ENCODE data around the gene OTOP2.
A peak's percentile ranks its signal among the peaks of the same experiment; 100 is the strongest.

Gene OTOP2, protein sequence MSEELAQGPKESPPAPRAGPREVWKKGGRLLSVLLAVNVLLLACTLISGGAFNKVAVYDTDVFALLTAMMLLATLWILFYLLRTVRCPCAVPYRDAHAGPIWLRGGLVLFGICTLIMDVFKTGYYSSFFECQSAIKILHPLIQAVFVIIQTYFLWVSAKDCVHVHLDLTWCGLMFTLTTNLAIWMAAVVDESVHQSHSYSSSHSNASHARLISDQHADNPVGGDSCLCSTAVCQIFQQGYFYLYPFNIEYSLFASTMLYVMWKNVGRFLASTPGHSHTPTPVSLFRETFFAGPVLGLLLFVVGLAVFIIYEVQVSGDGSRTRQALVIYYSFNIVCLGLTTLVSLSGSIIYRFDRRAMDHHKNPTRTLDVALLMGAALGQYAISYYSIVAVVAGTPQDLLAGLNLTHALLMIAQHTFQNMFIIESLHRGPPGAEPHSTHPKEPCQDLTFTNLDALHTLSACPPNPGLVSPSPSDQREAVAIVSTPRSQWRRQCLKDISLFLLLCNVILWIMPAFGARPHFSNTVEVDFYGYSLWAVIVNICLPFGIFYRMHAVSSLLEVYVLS
- 0 reads per million in 2 donors for total RNA-seq

DNA sequence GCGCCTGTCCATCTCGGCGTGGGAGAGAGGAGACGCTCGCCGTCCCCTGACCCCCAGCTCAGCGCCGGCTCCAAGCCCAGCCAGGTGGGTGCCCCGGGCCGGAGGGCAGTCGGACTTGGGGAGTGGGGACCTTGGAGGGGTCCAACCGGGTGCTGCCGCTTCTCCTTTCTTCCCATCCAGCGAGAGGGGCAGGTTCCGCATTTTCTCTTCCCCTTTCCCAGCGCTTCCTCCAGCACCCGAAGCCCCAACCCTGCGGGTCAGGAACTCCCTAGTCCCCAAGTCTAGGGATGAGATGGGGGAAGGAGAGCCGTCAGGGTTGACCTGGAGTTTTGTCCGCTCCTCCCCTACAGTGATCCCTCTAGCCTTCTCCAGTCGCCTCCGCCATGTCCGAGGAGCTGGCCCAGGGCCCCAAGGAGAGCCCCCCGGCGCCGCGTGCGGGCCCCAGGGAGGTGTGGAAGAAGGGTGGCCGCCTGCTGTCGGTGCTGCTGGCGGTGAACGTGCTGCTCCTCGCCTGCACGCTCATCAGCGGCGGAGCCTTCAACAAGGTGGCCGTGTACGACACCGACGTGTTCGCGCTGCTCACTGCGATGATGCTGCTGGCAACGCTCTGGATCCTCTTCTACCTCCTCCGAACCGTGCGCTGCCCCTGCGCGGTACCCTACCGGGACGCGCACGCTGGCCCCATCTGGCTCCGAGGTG is at the start of gene OTOP2:
Gene OTOP2 (plus strand): TSS at position 24 of the 699 bp plus-strand sequence. CDS start 360 bp downstream, at position 384.
- peak in 1 of 5 experiments; percentile 29 for DNase-seq

DNA sequence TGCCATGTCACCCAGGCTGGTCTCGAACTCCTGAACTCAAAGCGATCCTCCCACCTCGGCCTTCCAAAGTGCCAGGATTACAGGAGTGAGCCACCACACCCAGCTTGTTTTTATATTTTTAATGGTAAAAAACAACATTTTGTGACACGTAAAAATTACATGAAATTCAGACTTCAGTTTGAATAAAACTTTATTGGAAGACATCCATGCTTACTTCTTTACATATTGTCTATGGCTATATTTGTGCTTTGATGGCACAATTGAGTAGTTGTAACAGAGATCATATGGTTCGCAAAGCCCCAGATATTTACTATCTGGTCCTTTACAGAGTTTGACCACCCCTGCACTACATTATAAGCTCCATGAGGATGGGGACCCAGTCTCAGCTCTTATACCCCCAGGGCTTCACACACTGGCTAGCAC is 49.4 kb upstream of the OTOP2 start:
- no peak for DNase-seq

DNA sequence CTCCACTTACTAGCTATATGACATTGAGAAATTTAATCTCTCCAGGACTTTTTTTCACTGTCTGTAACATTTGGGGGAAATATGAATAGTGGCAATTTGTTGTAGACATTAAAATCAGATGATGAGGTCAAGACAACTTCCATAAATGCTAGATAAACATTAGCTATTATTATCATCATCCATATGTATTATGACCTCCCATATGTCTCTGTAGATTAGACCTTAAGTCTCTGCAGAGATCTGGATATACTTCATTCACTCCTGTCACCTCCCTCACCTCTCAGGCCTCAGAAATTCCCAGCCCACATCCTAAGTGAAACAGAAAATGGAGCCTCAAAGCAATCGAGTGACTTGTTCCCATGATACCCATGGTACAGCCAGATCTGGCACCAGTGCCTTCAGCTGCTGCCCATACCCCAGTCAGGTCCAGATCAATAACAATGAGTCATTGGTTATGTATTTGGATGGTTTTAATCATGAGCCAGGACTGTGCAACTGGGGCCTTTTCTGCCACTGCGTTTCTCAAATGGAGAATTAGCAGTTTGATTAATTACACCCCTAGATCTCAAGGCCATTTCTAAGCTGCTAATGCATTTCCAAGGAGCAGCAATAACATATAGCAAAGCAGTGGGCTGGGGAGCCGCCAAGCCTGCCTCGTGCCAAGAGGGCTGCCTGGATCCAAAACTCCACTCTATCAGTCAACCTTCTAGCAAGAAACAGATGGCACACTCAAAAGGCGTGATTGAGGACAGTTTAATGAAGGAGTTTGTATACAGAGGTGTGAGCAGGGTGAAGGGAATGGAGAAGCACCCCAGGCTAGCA is 48.7 kb upstream of the OTOP2 start:
- DNase-seq: no peak

DNA sequence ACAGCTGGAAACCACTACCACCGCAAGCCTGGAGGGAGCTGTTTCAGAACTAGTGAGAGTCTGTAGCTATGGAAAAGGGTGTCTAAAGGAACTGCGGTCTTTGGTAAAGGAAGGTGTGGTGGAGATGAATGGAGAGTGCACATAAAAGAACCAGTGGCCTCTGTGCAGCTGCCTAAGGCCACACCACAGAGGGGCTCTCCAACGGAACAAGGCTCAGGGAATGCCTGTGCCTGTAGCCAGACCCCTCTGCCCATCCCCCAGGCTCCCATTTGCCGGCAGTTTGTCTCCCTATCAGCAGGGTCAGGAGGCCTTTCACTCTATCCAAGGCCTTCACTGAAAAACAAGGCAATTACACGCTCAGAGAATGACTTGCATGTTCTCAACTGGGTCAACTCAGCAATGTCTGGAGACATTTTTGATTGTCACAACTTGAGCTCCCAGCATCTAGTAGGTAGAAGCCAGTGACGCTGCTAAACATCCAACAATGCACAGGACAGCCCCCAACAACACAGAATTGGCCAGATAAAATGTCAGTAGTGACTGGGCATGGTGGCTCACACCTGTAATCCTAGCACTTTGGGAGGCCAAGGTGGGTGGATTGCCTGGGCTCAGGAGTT is 48.0 kb upstream of the OTOP2 start:
- no peak for DNase-seq

DNA sequence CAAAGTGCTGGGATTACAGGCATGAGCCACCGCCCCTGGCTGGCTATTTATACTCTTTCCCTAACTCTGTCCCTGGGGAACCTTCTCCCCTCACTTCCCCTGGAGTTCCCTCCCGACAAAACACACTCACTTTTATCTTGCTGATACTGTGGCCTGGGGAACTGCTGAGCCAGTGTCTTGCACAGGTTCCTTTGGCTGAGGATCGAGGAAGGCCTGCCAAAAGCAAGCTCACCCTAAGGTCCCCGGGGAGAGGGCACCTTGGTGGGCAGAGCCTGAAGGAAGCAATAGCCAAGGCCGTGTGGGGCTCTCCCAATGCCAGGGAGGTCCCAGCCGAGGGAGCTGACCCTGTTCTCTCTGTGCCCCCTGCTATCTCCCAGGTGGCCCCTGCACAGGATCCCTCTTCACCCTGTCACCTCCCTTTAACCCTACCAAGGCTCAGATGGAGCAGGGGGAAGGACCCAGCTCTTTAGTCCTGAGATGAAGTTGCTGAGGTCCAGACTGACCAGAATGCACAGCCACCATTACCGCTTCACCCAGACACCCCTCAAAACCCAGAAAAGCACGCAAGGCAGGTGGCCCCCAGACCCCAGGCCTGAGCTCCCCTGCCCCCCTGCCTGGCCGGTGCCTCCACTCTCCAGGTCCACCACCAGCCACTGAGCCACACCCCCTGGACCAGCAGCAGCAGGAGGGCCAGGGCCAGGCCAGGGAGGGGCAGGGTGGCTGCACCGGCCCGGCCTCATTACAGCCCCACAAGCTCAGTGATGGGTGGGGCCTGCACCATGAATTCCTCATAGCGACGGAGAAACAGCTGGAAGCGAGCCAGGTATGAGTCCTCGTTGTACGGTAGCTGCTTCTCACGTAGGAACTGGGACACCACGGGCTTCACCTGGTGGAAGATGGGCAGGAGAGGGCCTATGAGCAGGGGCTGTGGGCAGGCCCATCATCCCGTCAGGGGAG is 46.2 kb upstream of the OTOP2 start:
- DNase-seq: no peak

DNA sequence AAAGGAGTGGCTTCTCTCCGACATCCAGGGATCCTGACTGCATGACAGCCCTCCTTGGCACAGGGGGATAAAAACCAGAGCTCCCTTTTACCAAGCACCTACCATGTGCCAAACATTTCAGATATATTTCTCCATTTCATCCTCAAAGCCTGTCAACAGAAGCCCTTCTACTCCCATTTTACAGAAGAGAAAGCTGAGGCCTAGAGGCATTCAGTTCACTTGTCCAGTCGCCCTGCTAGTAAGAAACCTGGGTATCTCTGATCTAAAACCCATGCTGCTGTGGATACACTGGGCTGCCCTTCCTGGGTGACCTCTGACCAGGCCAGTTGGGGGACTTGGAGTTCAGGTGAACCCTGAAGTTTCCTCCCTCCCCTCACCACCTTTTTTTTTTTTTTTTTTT is 45.4 kb upstream of the OTOP2 start:
- no peak for DNase-seq

DNA sequence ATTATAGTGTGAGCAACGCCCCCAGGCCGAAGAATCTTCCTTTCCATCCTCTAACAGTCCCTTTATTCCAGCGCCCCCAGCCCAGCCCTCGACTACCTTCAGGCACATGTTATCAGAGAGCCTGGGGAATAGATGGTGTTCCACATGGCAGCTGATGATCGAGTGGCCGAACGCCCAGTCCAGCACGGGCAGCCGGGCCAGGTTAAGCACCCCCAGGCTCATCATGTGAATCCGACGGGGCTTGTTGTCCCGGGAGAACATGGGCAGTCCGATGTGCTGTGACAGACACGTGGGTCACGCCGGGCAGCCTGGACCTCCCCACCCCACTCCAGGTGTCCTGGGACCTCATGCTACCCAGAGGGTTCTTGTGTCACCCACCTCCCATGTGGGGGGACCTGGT is 44.8 kb upstream of the OTOP2 start:
- DNase-seq: no peak

DNA sequence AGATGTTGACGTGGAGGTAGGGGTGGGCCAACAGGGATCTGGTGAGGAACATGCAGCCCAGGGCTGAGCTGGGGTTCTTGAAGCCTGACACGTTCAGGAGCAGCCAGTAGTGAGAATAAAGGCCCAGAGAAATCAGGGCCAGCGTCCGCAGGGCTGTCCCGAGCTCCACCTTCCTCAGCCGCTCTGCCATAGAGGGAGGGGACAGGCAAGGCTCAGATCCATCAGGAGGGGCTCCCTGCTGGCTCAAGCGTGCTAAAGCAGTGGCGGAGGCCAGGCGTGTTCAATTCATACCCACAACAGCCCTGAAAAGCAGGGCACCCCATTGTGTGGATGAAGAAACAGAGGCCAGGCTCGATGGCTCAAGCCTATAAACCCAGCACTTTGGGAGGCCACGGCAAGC is 43.0 kb upstream of the OTOP2 start:
- DNase-seq: no peak

DNA sequence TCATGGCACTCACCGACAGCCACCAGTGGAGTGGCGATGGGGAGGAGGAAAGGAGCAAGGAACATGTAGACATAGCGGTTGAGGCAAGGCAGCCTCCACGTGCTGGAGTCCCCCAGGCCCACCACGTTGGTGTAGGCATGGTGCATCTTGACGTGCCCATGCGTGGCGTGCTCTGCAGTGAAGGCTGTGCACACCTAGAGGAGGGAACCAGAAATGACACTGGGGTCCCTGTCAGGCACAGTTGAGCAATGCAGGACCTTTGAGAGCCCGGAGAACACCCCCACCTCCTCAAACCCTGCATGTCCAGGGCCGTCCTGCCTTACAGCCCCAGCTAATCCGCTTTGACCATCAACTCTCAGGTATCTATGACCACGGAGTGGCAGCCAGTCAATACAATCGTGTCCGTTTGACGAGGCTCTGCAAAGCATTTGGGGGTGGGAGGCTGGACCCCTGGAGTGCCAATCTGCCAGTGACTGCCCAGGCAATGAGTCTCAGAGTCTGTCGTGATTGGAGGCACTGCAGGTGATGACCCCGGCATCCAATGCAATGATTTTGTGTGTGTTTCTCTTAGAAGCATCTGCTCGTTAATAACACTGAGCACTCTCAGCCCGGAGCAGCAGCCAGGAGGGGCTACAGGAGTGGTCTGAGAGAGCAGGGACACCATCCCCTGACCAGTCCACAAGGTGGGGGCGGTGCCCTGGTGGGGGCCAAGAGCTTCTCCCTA is 41.4 kb upstream of the OTOP2 start:
- DNase-seq: no peak

DNA sequence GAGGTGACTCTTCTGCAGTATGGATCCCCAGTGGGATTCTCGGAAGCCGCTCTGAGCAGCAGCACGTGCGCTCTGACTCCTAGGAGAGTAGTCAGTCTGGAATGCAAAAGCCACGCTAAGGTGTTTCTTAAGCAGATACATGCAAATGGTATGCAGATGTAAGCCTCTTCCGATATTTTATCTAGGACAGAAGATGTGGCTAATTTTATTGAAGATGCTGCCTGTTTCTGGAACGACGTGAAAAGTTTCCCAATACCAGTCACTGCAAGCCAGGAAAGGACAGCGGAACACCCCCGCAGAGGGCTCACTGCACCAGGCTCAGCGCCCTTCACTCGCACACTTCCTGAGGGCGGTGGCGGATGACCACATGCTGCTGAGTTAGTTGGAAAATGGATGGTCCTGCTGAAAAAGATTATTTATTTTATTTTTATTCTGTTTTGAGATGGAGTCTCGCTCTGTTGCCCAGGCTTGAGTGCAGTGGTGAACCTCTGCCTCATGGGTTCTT is 40.8 kb upstream of the OTOP2 start:
- no peak for DNase-seq

DNA sequence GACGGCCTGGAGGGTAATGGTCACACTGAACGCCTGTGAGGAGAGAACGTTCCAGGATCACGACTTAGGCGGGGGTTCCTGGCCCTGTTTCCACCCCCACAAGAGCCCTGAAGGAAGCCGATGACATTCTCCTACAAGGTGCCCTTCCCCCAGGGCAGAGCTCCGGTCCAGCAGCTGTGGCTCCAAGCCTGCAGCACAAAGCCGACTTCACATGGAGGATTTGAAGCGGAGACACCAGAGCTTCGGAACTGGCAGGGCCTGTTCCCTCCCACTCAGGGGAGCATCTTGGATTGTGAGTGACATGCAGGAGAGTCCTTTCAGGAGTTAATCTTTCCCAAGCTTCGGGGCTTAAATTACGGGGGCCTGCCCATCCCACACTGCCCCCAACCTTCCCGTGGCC is 35.6 kb upstream of the OTOP2 start:
- no peak for DNase-seq

DNA sequence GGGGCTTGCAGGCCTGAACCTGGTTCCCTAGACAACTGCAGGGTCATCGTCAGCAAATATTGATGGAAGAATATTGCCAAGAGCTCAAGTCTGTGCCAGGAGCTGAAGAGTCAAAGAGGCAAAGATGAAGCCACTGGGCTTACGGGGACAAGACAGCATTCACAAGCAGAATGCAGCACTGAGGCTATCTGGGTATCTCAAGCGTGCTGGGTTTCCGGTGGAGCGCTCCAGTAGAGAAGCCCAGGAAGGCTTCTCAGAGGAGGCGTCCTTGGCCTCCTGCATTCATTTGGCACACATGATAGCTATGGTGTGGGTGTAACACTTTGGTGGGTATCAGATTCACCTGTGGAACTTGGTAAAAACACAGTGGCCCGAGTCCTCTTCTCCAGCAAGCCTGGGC is 33.5 kb upstream of the OTOP2 start:
- no peak for DNase-seq

DNA sequence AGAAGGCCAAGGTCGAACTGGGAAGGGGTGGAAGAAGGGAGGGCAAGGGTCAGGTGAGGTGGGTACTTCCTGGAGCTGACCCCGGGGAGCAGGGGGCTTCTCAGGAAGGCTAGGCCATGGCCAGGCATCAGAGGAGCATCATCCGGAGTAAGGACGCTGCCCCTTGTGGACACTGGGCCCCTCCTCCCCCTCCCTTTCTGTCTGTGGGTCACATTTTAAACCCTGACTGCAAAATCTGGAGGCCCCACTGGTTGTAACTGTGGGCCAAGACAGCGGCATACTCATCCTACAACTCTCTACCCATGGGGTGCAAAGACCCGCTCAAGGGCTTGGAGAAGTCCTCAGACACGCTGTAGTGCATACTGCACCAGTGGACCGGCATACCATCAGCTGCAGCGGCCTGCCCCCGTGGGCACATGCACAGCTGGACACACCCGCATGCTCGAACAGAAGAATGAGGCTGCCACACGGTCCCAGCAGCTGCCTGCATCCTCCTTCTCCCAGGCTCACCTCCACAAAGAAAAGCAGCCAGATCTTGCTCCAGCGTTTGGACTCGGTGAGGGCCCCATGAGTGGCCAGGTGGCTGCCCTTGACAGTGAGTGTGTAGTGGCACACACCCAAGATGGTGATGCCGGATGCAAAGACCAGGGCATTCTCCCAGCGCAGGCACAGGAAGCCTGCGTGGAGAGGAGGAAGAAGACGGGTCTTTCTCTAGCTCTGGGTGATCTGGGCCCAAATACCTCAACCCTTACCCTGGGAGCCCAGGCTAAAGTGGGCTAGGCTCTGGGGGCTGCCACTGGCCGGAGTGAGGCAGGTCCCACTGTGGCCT is 31.8 kb upstream of the OTOP2 start:
- no peak for DNase-seq

DNA sequence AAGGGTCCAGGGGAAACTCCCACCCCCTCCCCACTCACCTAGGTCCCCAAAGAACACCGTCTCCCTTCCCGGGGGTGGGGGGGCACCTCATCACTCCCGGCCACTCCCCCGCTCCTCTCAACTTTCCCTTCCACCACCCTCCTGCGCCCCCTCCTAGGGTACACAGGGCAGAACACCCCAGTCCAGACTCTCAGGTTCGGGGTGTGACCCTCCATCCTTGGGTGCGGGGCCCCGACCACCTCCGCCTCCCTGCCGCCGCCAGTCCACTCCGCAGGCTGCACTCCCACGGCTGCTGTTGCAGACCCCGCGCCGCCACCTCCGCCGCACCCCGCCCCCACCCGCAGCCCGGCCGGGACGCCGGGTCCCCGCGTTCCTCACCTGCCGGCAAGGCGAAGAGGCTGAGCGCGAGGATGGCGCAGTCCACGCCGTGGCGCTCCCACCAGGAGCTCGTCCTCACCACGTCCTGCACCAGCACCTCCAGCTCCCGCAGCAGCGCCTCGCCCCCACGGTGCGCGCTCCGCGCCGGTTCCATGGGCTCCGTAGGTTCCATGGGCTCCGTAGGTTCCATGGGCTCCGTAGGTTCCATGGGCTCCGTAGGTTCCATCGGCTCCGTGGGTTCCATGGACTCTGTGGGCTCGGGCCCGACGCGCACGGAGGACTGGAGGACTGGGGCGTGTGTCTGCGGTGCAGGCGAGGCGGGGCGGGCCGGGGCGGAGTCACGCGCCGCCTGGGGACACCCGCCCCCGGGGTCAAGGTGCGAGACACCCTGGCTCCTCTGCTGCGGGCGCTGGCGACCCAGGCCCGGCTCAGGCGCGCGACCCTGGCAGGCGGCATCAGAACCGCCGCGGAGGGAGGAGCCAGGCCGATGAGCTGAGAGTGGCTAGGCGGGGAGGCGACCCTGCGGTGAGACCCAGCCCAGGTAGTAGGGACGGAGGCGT is 30.8 kb upstream of the OTOP2 start, which contains the start of gene FADS6:
Gene FADS6 (minus strand): TSS at position 660 of the 938 bp plus-strand sequence. CDS start 38 bp downstream, at position 622.
- no peak for DNase-seq

DNA sequence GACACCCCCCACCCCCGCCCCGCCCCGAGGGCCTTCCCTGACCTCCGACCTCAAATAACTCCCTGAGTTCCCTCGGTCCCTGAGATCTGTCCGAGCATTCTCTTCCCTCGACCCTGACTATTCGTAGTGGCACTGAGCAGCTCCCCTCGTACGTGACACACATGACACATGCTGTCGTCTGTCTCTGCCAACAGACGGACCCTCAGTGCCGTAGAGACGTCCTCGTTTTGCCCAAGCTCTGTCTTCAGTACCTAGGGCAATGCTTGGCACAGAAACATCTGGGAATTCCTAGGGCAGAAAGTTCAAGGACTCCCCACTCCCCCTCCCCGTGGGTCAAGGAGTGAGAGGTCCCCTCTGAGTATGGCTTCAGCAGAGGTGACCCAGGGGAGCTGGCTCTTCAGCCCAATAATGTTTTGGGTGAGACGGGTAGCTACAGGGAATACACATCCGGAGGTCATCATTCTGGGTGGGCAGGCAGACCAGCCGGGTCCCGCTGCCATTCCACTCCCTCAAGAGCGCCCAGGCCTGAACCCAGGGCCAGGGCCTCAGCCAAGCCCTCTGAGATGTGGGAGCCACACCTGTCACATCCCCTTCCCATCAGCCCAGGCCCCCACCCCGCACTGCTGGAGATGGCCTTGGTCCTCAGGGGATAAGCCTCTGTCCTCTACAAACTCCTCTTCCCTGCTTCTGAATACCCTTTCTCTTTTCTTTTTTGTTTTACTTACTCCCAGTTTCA is 30.0 kb upstream of the OTOP2 start:
- DNase-seq: no peak

DNA sequence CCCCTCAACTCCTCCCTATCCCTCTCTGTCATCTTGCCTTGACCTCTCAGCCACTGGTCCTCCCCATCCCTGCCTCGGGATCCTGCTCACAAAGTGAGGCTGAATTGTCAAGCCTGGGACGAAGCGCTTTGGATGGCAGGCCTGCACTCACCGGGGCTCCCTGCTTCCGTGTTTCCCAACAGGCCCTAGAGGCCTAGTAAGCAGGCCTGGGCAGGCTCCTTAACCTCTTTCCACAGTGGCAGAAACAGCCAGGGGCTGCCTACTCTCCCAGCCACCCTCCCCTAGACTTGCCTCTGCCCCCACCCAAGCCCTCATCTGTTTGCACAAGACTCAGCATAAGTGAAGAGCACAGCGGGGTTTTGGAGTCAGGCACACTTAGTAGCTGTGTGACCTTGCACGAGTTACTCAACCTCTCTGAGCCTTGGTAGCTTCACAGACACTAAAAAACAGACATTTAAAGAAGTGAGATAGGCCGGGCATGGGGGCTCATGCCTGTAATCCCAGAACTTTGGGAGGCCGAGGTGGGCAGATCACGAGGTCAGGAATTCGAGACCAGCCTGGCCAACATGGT is 25.6 kb upstream of the OTOP2 start:
- DNase-seq: no peak

DNA sequence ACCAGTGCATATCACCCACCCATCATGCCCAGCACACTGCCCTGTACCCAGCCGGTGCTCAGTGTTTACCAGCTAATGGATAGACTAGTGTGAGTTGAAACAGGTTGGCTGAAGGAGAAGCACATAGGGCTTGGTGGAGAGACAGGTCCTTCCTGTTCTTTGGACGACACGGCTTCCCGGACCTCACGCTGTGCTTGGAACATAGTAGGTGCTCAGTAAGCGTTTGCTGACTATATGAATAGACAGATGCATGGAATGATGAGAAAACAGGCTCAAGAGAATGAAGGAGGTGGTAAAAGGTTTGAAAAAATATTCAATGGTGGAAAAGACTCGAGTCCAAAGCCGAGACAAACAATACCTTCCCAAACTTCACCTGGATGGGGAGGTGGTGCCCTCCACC is 23.9 kb upstream of the OTOP2 start:
- DNase-seq: no peak
